ENCODE data around the gene LY86. TPM values are rescaled to one million over a fixed set of nuclear protein-coding genes. Genes with fewer than 3 reads are reported as not detected.

Gene LY86
- total and polyA plus RNA-seq, 10 of the 15 experiments (the other 5 are each of a cell fraction or from before 2014, with no cell fraction given), result 68.2 to 457 (median 128) TPM

DNA sequence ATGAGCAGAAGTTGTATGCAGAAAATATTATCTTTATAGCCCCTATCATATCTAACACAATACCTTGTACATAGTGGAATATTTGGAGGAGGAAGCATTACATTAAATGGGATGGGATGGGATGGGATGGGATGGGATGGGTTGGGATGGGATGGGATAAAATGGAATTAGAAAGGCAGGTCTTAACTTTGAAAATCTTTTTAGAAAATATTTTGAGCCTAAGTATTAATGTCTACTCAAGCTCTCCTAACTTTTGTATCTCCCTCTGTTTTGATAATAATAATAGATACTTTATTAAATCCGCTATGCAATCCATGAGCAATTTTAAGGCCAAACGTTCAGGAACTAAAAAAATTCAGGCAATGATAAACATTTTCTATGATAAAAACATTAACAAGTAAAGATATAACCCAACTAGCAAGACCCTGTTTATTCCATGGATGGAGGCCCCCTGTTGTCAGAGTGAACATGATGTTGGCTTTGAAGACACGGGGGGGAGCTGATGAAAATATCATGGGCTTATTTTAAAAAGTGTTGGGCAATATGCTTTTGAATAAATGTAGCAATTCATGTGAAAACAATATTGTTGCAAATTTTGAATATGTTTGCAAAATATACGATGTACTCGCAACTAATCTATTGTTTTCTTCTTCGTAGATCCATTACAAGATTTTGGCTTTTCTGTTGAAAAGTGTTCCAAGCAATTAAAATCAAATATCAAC, 35.9 kb downstream of the LY86 start:
- ATAC-seq (no peak), DNase-seq (ENCODE audit: low read depth, low spot score) (no peak), FAIRE-seq (no peak)
- ChIA-PET CTCF (no interaction called here), RAD21 (ENCODE audit: unreplicated experiment) (no interaction called here), POLR2A (no interaction called here), SMC1A (ENCODE audit: uncharacterized antibody, unreplicated experiment) (interaction anchor here (1.0 to 1.5 kb wide), 4 partner anchors 14 to 63 kb away, joined by 3 to 5 read pairs (median 4); no protein-coding TSS in a partner anchor)
- no peak overlapping the region for H3K9ac ChIP-seq (ENCODE audit: control insufficient read depth, insufficient read depth, low read length)
- H3K79me2 ChIP-seq (ENCODE audit: control insufficient read depth, insufficient read depth, low read length), result no peaks in the 10 kb centered on the region
- H3K27ac ChIP-seq (ENCODE audit: control insufficient read depth, insufficient read depth), result no peak overlapping the region
- H3K4me2 ChIP-seq (ENCODE audit: control insufficient read depth, insufficient read depth), result no peak overlapping the region
- BruUV-seq (replicated peaks), result no TSS peak
- no peaks in the 10 kb centered on the region for H4K20me1 ChIP-seq (ENCODE audit: control insufficient read depth, insufficient read depth)
- intact Hi-C loops (cut with micrococcal nuclease; ENCODE audit: unreplicated experiment), result no loop called here
- 83% methylated on average over 6 of the region's 6 CpGs for WGBS (ENCODE audit: insufficient coverage, insufficient replicate concordance, low lambda C conversion rate, missing lambda C conversion rate)
- no peak overlapping the region for H2AFZ ChIP-seq (ENCODE audit: control insufficient read depth, low read depth, low read length)
- no peaks in the 10 kb centered on the region for H3K4me1 ChIP-seq (ENCODE audit: control insufficient read depth, insufficient read depth, low read length)
- H3K27me3 ChIP-seq (replicated peaks in 1 of 2; ENCODE audit: control insufficient read depth in 2 of 2, insufficient read depth in 2 of 2, low read length in 1 of 2), result no peaks in the 10 kb centered on the region
- H3K4me3 ChIP-seq, result no peak overlapping the region
- in situ Hi-C loops (cut with MboI), result no loop called here
- H3K36me3 ChIP-seq (ENCODE audit: control insufficient read depth in 2 of 2, insufficient read depth in 2 of 2, low read length in 1 of 2), result peaks cover 8 to 10% of the 10 kb centered on the region in 2 experiments
- H3K9me3 ChIP-seq (replicated peaks; ENCODE audit: control insufficient read depth, insufficient read depth, low read length), result no peaks in the 10 kb centered on the region
- TF ChIP-seq ATF2 (IDR thresholded peaks at IDR 0.05; ENCODE audit: low read length), result no peak
- TF ChIP-seq, protein P1, sequence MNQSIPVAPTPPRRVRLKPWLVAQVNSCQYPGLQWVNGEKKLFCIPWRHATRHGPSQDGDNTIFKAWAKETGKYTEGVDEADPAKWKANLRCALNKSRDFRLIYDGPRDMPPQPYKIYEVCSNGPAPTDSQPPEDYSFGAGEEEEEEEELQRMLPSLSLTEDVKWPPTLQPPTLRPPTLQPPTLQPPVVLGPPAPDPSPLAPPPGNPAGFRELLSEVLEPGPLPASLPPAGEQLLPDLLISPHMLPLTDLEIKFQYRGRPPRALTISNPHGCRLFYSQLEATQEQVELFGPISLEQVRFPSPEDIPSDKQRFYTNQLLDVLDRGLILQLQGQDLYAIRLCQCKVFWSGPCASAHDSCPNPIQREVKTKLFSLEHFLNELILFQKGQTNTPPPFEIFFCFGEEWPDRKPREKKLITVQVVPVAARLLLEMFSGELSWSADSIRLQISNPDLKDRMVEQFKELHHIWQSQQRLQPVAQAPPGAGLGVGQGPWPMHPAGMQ (IDR thresholded peaks at IDR 0.05; ENCODE audit: borderline replicate concordance), result no peak
- TF ChIP-seq, protein P2, sequence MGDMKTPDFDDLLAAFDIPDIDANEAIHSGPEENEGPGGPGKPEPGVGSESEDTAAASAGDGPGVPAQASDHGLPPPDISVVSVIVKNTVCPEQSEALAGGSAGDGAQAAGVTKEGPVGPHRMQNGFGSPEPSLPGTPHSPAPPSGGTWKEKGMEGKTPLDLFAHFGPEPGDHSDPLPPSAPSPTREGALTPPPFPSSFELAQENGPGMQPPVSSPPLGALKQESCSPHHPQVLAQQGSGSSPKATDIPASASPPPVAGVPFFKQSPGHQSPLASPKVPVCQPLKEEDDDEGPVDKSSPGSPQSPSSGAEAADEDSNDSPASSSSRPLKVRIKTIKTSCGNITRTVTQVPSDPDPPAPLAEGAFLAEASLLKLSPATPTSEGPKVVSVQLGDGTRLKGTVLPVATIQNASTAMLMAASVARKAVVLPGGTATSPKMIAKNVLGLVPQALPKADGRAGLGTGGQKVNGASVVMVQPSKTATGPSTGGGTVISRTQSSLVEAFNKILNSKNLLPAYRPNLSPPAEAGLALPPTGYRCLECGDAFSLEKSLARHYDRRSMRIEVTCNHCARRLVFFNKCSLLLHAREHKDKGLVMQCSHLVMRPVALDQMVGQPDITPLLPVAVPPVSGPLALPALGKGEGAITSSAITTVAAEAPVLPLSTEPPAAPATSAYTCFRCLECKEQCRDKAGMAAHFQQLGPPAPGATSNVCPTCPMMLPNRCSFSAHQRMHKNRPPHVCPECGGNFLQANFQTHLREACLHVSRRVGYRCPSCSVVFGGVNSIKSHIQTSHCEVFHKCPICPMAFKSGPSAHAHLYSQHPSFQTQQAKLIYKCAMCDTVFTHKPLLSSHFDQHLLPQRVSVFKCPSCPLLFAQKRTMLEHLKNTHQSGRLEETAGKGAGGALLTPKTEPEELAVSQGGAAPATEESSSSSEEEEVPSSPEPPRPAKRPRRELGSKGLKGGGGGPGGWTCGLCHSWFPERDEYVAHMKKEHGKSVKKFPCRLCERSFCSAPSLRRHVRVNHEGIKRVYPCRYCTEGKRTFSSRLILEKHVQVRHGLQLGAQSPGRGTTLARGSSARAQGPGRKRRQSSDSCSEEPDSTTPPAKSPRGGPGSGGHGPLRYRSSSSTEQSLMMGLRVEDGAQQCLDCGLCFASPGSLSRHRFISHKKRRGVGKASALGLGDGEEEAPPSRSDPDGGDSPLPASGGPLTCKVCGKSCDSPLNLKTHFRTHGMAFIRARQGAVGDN (IDR thresholded peaks at IDR 0.05), result no peak
- no peak for TF ChIP-seq ZBTB33 (IDR thresholded peaks at IDR 0.05)
- no peak for TF ChIP-seq EZH2 (IDR thresholded peaks at IDR 0.05; ENCODE audit: borderline replicate concordance, control insufficient read depth, low read depth, low read length)
- no peak for TF ChIP-seq FOXK2 (IDR thresholded peaks at IDR 0.05)
- TF ChIP-seq TBL1XR1 (IDR thresholded peaks at IDR 0.05; ENCODE audit: low read depth, low read length), result no peak
- TF ChIP-seq PAX8 (IDR thresholded peaks at IDR 0.05), result no peak
- TF ChIP-seq NKRF (conservative IDR thresholded peaks at IDR 0.05), result no peak
- no peak for TF ChIP-seq CBX5 (IDR thresholded peaks at IDR 0.05; ENCODE audit: low read depth)
- TF ChIP-seq BMI1 (IDR thresholded peaks at IDR 0.05; ENCODE audit: borderline replicate concordance), result no peak
- TF ChIP-seq POU2F2 (IDR thresholded peaks at IDR 0.05; ENCODE audit: borderline replicate concordance, low read depth, low read length), result no peak
- TF ChIP-seq RAD51 (IDR thresholded peaks at IDR 0.05), result no peak

Data from GM12878 (cell line).